Measurements from ENCODE around the gene UBP1. TPM values are rescaled to one million over a fixed set of nuclear protein-coding genes. Genes with fewer than 3 reads are reported as not detected.

The UBP1 gene
- total and polyA plus RNA-seq, 9 of the 15 experiments (the other 6 are each of a cell fraction or from before 2014, with no cell fraction given), result 13.6 to 143 (median 79.6) TPM

- no peak for TF ChIP-seq MGA (IDR thresholded peaks at IDR 0.05)
- no peak for TF ChIP-seq IFI16 (CRISPR knock-in tag; IDR thresholded peaks at IDR 0.05)
- TF ChIP-seq RBFOX2 (IDR thresholded peaks at IDR 0.05; ENCODE audit: low read depth, low read length), result peak; percentile 11; the same call in 1 of the 2 replicates
- peak in 1 of 3 experiments; percentile 35 for TF ChIP-seq YY1 (IDR thresholded peaks at IDR 0.05; ENCODE audit: borderline replicate concordance in 1 of 3, control insufficient read depth in 1 of 3, extremely low read depth in 1 of 3, insufficient read depth in 3 of 3, insufficient read length in 1 of 3, insufficient replicate concordance in 2 of 3, low read depth in 1 of 3, low read length in 2 of 3)
- no peak for TF ChIP-seq RCOR1 (IDR thresholded peaks at IDR 0.05; ENCODE audit: borderline replicate concordance in 1 of 2, low read depth in 2 of 2, low read length in 2 of 2)
- peak; percentile 71; the same call in 1 of the 2 replicates for TF ChIP-seq SPI1 (IDR thresholded peaks at IDR 0.05; ENCODE audit: borderline replicate concordance, low read depth, low read length)
- peak; percentile 55 for TF ChIP-seq HDAC3 (IDR thresholded peaks at IDR 0.05; ENCODE audit: borderline replicate concordance, partially characterized antibody)
- TF ChIP-seq EP400 (IDR thresholded peaks at IDR 0.05), result peak; percentile 5; the same call in 1 of the 2 replicates
Observed at GRCh38 chr3:33437556-33438283, 2.5 kb downstream of the UBP1 start (continued).
